Measurements from ENCODE around the gene COG5.

The COG5 gene

DNA sequence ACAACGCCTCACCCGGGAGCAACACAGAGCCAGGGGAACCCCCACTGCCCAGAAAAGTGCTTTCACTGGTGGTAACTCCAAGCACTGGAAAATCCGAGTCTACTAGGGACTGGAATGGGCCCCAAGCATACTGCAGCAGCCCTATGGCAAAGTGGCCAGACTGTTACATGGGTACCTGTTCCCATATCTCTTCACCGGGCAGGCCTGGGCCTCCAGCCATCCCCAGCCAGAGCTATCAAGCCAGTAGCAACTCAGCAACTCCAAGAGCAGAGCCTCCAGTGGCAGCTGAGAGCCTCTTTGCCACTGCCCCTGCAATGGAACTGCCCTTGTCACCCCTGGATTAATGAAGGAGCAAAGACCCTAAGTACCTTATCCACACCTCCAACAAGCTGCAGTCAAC is 321.5 kb downstream of the COG5 start:
- peaks cover 3% of the 10 kb centered on the region; the same call in 1 of the 2 replicates for H3K9me3 ChIP-seq (ENCODE audit: low read length)
- no peaks in the 10 kb centered on the region for H3K4me1 ChIP-seq (ENCODE audit: insufficient read depth, low read length, severe bottlenecking)
- H3K36me3 ChIP-seq (ENCODE audit: insufficient read depth, low read length) = 0 out of 2 replicates have a peak, but pooled peaks cover 7% of the 10 kb centered on the region
- H3F3A ChIP-seq (ENCODE audit: insufficient read depth, low read length) = no peaks in the 10 kb centered on the region
- H3K9me2 ChIP-seq (ENCODE audit: low read depth, low read length) = no peaks in the 10 kb centered on the region
- H3K27me3 ChIP-seq (ENCODE audit: insufficient read depth, low read length) = no peaks in the 10 kb centered on the region
- H3K4me3 ChIP-seq (ENCODE audit: low read depth, low read length, poor library complexity, severe bottlenecking) = no peak overlapping the region
- no peak overlapping the region for H2AFZ ChIP-seq (ENCODE audit: low read length)
- H3K79me2 ChIP-seq (ENCODE audit: insufficient read depth, low read length) = no peaks in the 10 kb centered on the region
- TF ChIP-seq, protein P1, sequence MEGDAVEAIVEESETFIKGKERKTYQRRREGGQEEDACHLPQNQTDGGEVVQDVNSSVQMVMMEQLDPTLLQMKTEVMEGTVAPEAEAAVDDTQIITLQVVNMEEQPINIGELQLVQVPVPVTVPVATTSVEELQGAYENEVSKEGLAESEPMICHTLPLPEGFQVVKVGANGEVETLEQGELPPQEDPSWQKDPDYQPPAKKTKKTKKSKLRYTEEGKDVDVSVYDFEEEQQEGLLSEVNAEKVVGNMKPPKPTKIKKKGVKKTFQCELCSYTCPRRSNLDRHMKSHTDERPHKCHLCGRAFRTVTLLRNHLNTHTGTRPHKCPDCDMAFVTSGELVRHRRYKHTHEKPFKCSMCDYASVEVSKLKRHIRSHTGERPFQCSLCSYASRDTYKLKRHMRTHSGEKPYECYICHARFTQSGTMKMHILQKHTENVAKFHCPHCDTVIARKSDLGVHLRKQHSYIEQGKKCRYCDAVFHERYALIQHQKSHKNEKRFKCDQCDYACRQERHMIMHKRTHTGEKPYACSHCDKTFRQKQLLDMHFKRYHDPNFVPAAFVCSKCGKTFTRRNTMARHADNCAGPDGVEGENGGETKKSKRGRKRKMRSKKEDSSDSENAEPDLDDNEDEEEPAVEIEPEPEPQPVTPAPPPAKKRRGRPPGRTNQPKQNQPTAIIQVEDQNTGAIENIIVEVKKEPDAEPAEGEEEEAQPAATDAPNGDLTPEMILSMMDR (IDR thresholded peaks at IDR 0.05; ENCODE audit: low read length) = no peak
- TF ChIP-seq EZH2 (IDR thresholded peaks at IDR 0.05; ENCODE audit: borderline replicate concordance, low read length) = no peak
- no peak overlapping the region for H3K9ac ChIP-seq (ENCODE audit: low read length)
- H3K27ac ChIP-seq (ENCODE audit: low read depth, low read length, poor library complexity, severe bottlenecking) = no peak overlapping the region
- H3K4me2 ChIP-seq (ENCODE audit: low read length) = no peak overlapping the region
- H4K20me1 ChIP-seq (ENCODE audit: insufficient read depth, low read length) = no peaks in the 10 kb centered on the region

DNA sequence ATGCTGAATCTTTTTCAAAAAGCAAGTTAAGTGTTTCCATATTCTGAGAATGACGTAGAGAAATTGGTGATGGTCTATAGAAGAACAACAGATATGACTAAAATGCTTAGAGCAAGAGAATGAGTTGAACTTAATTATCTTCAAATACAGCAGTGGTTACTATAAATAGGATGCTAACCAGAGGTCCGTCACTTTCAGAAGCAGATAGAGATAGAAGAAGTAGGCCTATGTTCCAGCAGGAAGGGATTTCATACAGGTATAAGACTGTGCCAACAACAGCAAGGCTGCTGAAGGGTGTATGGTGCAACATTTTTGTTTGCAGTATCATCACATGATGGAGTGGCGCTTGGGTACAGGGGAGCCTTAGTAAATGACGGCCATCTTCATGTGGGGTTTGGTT is 326.3 kb downstream of the COG5 start:
- H2AFZ ChIP-seq (ENCODE audit: low read length) = no peak overlapping the region
- H3K9me2 ChIP-seq (ENCODE audit: low read depth, low read length) = no peaks in the 10 kb centered on the region
- H3K9me3 ChIP-seq (ENCODE audit: low read length) = no peaks in the 10 kb centered on the region
- H3F3A ChIP-seq (ENCODE audit: insufficient read depth, low read length) = no peaks in the 10 kb centered on the region
- TF ChIP-seq EZH2 (IDR thresholded peaks at IDR 0.05; ENCODE audit: borderline replicate concordance, low read length) = no peak
- TF ChIP-seq, protein P1 (IDR thresholded peaks at IDR 0.05; ENCODE audit: low read length) = no peak
- no peak overlapping the region for H3K9ac ChIP-seq (ENCODE audit: low read length)
- no peak overlapping the region for H3K4me3 ChIP-seq (ENCODE audit: low read depth, low read length, poor library complexity, severe bottlenecking)
- H3K27ac ChIP-seq (ENCODE audit: low read depth, low read length, poor library complexity, severe bottlenecking) = no peak overlapping the region
- H3K4me2 ChIP-seq (ENCODE audit: low read length) = no peak overlapping the region
- no peaks in the 10 kb centered on the region for H3K36me3 ChIP-seq (ENCODE audit: insufficient read depth, low read length)
- H4K20me1 ChIP-seq (ENCODE audit: insufficient read depth, low read length) = no peaks in the 10 kb centered on the region
- peaks cover 10% of the 10 kb centered on the region for H3K4me1 ChIP-seq (ENCODE audit: insufficient read depth, low read length, severe bottlenecking)
- no peaks in the 10 kb centered on the region for H3K27me3 ChIP-seq (ENCODE audit: insufficient read depth, low read length)
- no peaks in the 10 kb centered on the region for H3K79me2 ChIP-seq (ENCODE audit: insufficient read depth, low read length)

DNA sequence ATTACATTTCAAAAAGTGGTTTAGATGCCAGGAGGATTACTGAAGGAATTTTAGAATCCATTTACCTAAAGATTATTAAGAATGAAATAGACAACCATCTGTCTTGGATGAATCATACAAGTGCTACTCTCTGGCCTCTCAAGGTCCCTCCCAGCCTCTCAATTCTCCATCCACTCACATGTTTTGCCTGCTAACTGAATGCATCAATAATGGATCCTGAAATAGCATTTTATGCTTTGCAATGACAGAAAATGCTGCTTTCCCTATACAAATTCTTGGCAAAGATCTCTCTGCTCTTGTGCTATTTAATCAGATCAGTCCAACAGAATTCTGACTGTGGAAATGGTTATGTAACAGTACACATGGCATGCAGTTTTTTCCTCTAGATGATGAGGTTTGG is 326.9 kb downstream of the COG5 start:
- no peak overlapping the region for H3K4me3 ChIP-seq (ENCODE audit: low read depth, low read length, poor library complexity, severe bottlenecking)
- TF ChIP-seq, protein P1 (IDR thresholded peaks at IDR 0.05; ENCODE audit: low read length) = no peak
- TF ChIP-seq EZH2 (IDR thresholded peaks at IDR 0.05; ENCODE audit: borderline replicate concordance, low read length) = no peak
- no peak overlapping the region for H3K4me2 ChIP-seq (ENCODE audit: low read length)
- no peaks in the 10 kb centered on the region for H4K20me1 ChIP-seq (ENCODE audit: insufficient read depth, low read length)
- no peaks in the 10 kb centered on the region for H3K9me3 ChIP-seq (ENCODE audit: low read length)
- H3K27ac ChIP-seq (ENCODE audit: low read depth, low read length, poor library complexity, severe bottlenecking) = no peak overlapping the region
- H3K27me3 ChIP-seq (ENCODE audit: insufficient read depth, low read length) = no peaks in the 10 kb centered on the region
- H2AFZ ChIP-seq (ENCODE audit: low read length) = no peak overlapping the region
- peaks cover 10% of the 10 kb centered on the region for H3K4me1 ChIP-seq (ENCODE audit: insufficient read depth, low read length, severe bottlenecking)
- no peaks in the 10 kb centered on the region for H3K9me2 ChIP-seq (ENCODE audit: low read depth, low read length)
- no peaks in the 10 kb centered on the region for H3F3A ChIP-seq (ENCODE audit: insufficient read depth, low read length)
- no peaks in the 10 kb centered on the region for H3K79me2 ChIP-seq (ENCODE audit: insufficient read depth, low read length)
- H3K36me3 ChIP-seq (ENCODE audit: insufficient read depth, low read length) = no peaks in the 10 kb centered on the region
- no peak overlapping the region for H3K9ac ChIP-seq (ENCODE audit: low read length)
